HG03342 (cell line): Measurements from ENCODE around the gene ZFAND3.
"Not testable (repeated sequence)": the region's sequence is repeated elsewhere in the genome, so short reads cannot be mapped to it uniquely, and the experiment has no call there.

Source experiments
- ATAC-seq: cut with Tn5 transposase; IDR thresholded peaks from one replicate; pipeline ENCODE4 v1.9.1; 2021; ENCODE audit warnings: mild to moderate bottlenecking, moderate library complexity; ENCODE audit not compliant: unreplicated experiment

Gene ZFAND3

DNA sequence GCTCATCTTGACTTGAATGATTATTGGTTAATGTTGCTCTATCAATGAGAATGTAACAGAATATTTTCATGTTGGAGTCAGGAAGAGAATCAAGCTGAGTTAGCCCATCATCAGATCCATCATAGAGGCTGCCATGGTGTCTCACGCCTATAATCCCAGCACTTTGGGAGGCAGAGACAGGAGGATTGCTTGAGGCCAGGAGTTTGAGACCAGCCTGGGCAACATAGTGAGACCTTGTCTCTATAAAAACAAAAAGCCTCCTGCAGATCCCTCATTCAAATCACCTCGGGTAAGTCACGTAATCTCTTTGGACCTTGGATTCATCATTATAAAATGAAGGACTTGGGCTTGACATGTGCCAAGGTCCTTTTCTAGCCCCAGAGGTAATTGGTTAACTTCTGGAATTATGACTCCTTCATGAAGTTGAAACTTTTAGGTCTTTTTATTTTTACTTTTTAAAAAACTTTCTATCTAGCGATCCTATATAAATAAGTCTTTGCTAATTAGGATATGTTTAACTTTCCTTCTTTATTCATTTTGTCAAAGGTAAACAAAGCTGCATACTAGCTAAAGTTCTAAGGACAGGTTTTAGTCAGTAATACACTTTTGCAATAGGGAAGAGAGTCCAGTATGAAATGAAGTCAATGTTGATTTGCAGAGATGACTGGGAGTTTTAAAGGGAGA is 110.9 kb downstream of the ZFAND3 start:
- no peak for ATAC-seq

DNA sequence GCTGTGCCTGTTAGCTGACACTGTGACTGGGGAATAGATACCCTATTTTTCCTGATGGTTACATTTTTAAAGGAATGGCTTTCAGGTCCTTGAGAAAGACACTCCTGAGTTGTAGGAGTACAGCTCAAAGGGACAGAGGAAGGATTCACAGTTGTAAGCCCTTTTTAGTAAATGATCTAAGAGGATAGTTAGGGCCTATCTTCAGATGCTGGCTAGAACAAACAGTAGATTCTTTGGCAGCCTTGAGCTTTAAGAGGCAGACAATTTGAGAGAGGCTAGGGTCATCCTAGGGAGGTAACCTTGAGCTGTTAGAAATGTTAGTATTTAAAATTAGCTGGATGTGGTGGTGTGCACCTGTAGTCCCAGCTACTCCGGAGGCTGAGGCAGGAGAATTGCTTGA is 111.5 kb downstream of the ZFAND3 start:
- ATAC-seq: no peak

DNA sequence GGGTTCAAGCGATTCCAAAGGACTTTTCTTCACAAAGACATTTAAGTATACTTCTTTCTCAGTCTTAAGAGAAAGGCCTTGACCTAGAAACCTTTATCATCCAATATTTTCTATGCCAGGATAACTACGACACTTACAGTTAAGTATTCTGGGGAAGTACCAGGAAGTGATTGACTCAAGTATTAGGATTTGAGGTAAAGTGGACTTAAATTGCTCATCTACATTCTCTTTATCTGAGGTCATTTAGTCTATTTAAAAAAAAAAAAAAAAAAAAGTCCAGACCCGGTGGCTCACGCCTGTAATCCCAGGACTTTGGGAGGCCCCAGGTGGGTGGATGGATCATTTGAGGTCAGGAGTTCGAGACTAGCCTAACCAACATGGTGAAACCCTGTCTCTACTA is 114.7 kb downstream of the ZFAND3 start:
- ATAC-seq: no peak

DNA sequence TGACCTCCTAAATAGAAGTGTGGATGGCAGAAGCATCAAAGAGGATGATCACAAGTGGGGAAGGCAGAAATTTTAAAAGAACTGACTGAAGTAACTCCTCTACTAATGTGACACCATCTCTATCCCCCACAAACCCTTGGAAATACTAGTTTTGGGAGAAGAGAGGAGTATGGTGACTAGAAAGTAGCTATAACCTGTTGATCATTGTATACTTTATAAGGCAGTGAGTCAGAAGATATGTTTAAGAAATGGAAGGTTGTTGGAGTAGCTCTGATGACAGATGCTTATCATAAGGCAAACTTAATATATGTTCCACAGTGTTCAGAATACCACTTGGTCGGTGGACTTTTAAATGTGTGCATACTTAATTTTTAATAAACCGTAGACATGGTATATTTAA is 116.6 kb downstream of the ZFAND3 start:
- ATAC-seq: no peak

DNA sequence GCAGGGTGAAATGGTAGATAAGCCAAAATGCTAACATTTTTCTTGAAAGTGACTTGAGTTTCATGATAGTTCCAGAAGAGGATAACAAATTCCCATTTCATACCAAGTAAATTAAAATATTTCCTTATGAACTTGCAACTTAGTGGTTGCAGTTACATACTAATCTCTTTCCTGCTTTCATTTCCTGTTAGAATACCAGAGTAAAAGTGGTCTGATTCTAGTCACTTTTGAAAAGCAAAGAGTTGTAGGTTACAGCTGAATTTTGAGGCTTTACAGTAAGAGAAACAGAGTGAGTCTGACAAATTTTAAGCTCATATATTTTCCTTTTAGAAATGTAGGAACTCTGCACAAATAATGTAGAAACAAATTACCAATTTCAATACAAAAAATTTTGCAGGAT is 117.4 kb downstream of the ZFAND3 start:
- ATAC-seq: no peak

DNA sequence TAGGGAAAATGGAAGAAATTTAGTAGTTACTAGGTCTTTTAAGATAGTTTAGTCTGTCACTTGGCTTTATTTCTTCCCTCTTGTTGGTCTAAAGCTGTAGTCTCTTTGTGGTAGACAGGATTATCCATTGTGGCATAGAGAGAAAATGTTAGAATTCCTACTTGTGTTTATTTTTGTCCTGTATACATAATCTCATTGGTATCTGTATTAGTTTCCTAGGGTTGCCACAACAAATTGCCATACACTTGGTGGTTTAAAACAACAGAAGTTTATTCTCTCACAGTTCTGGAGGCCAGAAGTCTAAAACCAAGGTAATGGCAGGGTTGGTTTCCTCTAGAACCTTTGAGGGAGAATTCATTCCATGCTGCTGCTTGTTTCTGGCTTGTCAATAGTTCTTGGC is 119.4 kb downstream of the ZFAND3 start:
- ATAC-seq: no peak

DNA sequence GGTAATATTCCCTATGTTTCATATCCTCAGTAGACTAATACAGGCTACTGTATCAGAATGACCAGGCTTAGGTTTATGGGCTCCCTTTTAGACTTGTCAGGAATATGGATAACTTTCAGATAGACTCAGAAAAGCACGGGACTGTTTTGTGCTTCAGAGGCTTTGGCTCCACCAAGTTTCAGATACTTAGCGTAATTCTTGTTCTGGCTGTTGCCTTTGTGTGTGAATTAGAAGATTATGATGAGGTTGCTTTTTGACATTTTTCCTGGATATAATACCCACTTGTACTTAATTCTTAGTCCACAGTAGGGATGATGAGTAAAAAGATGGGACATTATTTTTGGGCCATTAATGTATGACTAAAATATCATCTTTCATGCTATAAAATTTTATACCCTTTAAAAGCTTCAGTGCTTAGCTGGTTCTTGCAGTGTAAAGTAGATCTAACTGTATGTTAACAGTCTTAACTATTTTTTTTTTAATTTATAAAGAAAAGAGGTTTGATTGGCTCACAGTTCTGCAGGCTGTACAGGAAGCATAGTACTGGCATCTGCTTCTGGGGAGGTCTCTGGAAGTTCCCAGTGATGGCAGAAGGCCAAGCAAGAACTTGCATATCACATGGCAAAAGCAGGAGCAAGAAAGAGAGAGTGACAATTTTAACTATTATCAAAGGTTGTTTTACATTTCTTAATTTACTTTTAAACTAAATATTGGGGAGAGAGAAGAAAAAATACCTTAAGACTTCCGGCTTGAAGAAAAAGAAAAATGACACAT is 120.7 kb downstream of the ZFAND3 start:
- ATAC-seq: no peak

DNA sequence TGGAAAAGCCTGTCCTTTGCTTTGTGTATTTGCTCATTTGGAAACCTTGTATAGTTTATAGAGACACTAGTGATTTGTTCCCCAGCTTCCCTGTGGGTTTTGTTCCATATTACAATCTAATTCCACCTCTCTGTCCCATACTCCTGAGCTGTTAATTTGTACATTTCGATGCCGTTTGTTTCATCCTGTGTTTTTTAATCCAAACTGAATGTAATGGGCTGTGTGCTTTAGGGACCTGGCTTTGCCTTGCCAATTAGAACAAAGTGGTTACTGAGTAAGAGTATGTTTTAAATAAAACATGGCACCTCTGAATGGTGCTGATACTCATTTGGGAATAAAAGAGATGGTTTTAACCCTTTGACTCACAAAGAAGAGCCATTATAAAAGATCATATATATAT is 122.3 kb downstream of the ZFAND3 start:
- no peak for ATAC-seq

DNA sequence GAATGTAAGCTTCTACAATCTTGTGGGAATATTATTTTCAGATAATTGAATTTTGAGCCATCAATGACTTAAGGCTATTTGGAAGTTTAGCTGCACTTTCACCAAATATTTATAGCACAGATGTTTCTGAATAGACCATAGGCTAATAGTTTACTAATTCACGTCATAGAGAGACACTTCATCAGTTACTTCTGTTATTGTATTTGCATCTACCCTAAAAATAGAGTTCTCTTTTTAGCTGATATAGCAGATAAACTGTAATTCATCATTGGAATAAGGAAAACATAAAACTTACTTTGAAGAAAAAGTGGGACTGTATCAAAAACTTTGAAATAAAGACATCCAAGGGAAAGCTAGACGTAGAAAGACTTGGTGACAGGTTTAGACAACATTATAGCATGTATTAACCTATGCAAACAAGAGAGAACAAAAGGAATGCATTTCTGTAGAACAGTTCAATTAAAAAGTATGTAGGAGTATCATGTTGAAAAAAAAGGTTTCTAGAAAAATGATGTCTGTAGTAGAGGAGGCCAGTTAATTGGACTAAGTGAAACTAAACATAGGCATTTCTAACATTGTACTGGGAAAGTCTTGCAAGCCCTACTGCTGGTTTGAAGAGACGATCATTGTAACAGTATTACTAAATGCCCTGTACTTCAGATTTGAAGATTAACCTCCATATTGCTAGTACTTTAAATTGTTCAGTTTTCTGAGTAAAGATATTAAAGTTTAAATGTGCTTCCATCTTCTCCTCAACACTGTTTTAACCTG is 123.3 kb downstream of the ZFAND3 start:
- ATAC-seq: no peak

DNA sequence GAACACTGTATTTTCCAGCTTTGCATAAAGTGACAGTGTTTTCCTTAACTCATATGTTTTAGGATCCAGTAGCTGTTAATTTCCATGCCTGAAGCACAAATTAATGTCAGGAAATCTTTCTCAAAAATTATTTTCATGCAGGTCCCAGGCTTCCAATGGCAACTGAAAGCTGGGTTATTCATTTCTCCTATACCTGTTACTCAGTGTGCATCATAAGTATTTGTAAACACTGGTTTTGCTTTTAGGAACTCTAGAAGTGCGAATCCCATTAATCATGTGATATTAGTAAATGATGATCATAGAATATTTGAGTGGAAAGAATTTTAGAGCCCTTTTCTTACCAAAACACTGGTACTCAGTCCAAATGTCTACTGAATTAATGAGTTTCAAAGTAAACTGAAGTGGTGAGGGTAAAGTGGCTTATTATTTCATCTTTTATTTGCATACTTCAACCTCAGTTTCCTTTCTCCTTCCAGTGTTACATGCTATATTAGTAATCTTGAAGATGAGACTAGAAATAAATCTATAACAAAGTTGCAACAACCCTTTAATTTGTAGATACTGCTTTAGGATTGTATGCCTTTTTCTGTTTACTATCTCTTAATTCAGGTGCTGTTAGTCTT is 124.0 kb downstream of the ZFAND3 start:
- ATAC-seq: no peak

DNA sequence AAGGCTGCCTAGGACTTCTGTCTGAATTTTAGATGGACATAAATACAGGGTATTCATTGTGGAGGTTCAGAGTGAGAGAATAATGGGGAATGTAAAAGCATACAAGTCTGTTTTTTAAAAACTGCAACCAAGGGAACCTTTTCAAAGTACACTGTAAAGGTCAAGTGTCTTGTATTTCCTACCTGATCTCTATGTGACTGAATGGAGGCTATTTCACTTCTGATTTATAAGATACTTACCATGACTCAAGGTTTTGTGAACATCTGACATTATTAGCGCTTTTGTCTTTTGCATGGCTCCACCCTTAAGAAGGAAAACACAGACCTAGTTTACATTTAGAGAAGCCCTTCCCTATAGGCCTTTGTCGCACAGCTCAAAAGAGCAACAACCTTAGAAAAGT is 126.5 kb downstream of the ZFAND3 start:
- no peak for ATAC-seq

DNA sequence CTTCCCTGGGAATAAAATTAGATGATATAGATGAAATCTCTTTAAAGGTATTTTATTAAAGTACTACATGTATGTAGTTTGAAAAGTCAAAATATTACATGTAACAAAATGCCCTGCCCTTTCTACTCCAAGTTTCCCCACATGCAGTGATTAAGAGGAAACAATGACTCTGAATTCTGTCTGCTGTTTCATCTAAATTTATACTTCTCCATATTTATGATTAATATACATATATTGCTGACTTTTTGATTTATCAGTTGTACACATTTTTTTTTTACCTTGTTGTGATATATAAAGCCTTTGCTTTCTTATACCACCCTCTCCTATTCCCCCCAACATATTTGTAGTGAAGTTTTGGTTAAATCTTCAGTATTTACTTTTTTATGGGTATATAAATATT is 127.9 kb downstream of the ZFAND3 start:
- no peak for ATAC-seq

DNA sequence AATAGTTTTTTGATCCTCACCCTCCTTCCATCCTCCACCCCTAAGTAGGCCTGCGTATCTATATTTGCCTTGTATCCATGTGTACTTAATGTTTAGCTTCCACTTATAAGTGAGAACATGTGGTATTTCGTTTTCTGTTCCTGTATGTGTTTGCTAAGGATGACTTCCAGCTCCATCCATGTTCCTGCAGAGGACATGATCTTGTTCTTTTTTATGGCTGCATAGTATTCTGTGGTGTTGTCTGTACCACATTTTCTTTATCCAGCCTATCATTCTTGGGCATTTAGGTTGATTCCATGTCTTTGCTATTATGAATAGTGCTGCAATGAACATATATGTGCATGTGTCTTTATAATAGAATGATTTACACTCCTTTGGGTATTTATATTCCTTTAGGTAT is 129.1 kb downstream of the ZFAND3 start:
- not testable (repeated sequence) for ATAC-seq

DNA sequence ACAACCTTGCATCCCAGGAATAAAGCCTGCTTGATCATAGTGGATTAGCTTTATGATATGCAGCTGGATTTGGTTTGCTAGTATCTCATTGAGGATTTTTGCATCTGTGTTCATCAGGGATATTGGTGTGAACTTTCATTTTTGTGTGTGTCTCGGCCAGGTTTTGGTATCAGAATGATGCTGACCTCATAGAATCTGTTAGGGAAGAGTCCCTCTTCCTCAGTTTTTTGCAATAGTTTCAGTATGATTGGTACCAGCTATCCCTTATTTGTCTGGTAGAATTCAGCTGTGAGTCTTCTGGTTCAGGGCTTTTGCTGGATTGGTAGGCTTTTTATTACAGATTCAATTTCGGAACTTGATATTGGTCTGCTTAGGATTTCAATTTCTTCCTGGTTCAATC is 132.5 kb downstream of the ZFAND3 start:
- ATAC-seq: no peak

DNA sequence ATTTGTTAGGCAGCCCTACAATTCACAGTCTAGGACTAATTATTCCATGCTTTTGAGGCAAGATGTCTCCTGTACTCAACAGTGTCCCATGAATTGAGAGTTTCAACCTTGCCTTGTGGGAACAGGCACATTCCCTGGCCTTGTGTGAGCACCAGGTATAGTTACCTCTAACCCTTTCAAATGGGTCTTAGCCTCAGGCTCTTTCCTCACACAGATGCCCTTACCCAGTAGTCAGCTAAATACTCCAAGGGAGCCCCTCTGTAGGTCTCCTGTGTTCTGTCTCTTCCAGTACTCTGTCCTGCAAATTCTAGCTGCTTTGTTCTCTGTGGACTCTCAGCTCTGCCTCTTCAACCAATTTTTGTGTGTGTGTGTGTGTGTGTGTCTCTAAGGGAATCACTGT is 135.3 kb downstream of the ZFAND3 start:
- ATAC-seq: no peak

DNA sequence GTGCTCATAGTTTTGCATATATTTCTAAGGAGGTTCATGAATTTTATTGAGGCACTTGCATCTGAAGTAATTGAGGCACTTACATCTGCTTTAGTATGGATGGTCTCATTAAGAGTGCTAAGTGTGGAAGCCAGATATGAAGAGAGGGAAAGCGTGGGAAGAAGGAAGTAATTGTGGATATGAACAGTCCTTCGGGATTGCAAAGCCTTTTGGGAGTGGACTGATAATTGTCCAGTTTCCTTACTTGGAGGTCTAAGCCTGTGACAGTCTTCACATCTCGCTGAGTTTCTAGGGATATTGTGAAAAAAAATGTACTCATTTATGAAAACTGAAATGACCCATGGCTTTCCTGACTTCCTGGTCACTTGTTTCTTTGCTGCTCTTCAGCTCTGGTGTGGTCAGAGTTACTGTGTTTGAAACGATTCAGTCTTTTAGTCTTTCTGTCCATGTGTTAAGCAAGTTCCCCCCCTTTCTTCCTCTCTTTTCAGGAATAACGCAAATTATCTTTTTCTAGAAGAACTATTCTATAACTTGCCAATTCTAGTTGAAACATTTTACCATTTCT is 137.3 kb downstream of the ZFAND3 start:
- no peak for ATAC-seq

DNA sequence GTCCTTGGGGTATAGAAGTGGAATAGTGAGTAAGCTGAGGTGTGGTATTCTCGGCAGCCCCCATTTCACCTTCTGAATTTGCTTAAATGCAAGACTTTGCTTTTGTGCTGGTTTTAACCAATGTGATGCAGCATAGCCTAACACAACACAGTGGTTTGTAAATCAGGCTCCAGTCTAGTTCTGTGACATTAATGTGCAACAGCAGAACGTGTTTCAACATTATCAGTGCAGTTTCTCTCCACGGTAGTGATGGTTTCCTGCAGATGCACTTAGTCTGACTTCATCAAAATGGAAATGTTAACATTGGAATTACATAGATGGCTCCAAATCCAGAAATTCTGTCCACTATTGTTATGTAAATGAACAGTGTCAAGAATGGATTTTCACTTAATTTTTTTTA is 139.5 kb downstream of the ZFAND3 start:
- no peak for ATAC-seq

DNA sequence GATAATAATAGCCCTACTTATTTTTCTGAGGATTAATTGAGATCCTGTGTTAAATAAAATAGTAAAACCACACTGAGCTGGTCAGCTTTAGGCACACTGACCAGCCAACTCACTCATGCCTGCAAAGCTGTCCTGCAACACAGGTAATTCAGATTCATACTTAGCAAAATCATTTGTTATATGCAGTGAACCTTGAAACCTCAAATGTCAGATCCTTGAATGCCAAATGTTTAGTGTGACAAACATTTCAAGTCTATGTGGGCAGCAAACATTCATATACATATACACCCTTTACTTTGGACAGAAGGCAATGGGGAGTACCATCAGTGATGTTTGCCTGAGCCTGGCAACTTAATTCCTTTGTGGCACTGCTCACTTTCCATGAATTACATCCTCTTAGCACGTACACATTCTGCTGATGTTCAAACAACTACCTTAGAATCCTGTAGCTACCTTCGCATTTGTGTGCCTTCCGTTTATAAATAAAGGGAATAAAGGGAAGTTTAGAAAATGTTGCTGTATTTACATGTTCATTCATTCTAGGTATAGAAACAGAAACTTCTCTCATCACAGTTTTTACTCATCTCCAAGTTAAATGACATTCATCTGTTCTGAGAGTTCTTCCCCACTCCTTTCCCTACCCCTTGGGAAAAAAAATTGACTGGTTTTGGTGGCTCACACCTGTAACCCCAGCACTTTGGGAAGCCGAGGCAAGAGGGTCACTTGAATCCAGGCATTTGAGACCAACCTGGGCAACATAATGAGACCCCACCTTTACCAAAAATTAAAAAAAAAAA is 140.8 kb downstream of the ZFAND3 start:
- no peak for ATAC-seq

DNA sequence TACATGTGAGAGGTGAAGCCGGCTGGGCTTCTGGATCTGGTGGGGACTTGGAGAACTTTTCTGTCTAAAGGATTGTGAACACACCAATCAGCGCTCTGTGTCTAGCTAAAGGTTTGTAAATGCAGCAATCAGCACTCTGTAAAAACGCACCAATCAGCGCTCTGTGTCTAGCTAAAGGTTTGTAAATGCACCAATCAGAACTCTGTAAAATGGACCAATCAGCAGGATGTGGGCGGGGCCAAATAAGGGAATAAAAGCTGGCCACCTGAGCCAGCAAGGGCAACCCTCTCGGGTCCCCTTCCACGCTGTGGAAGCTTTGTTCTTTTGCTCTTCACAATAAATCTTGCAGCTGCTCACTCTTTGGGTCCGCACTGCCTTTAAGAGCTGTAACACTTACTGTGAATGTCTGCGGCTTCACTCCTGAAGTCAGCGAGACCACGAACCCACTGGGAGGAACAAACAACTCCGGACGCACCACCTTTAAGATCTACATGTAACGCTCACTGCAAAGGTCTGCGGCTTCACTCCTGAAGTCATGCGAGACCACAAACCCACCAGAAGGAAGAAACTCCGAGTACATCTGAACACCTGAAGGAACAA is 143.1 kb downstream of the ZFAND3 start:
- not testable (repeated sequence) for ATAC-seq
